IMR-90 (cell line): ENCODE results near the gene HINT3. TPM values are rescaled to one million over a fixed set of nuclear protein-coding genes. Genes with fewer than 3 reads are reported as not detected.

ENCODE experiments used
- ATAC-seq: fragments of 200-7000 bp; cut with Tn5 transposase; 2 replicates; pipeline ENCODE4 v1.9.1; 2020; ENCODE audit warnings: low read depth, mild to moderate bottlenecking, moderate library complexity
- BruUV-seq: library from RNA; stranded (reverse); fragments of 400-500 nt; replicated peaks from 2 replicates; lab custom pipeline; 2021; lab: Mats Ljungman, UMichigan
- CTCF ChIA-PET: fragments of 300-600 bp; formaldehyde crosslinking; extraction: SDS; loops from one replicate; lab custom pipeline; 2021; ENCODE audit warnings: antibody characterized with exemption; lab: Yijun Ruan, JAX
- POLR2A ChIA-PET: fragments of 300-600 bp; sonication (Branson Sonifier 250); formaldehyde crosslinking; loops from one replicate; lab custom pipeline; 2022; ENCODE audit warnings: antibody characterized with exemption; ENCODE audit not compliant: unreplicated experiment; lab: Charles Lee
- DNase-seq: peaks from one replicate; pipeline ENCODE4 v3.0.0; 2013
- H2AFZ ChIP-seq: replicated peaks from 2 replicates; pipeline ENCODE3; 2013; ENCODE audit warnings: low read length, mild to moderate bottlenecking; ENCODE audit not compliant: poor library complexity
- H2AK5ac ChIP-seq: 2 replicates; pipeline ENCODE4 v1.6.1; 2013; ENCODE audit warnings: low read depth, low read length, inconsistent platforms
- H2AK9ac ChIP-seq: replicated peaks from 2 replicates; pipeline ENCODE3; 2013; ENCODE audit warnings: mild to moderate bottlenecking, low read depth, low read length, moderate library complexity; ENCODE audit not compliant: poor library complexity
- H2BK120ac ChIP-seq: 2 replicates; pipeline ENCODE4 v1.6.1; 2013; ENCODE audit warnings: low read depth, low read length, inconsistent platforms
- H2BK15ac ChIP-seq: 3 replicates; pipeline ENCODE4 v1.6.1; 2013; ENCODE audit warnings: low read depth, low read length, inconsistent platforms
- H2BK20ac ChIP-seq: 2 replicates; pipeline ENCODE4 v1.6.1; 2013; ENCODE audit warnings: low read depth, mild to moderate bottlenecking, inconsistent platforms, low read length, moderate library complexity
- H2BK5ac ChIP-seq: 2 replicates; pipeline ENCODE4 v1.6.1; 2013; ENCODE audit warnings: mild to moderate bottlenecking, low read depth, low read length, inconsistent platforms; ENCODE audit not compliant: poor library complexity, severe bottlenecking
- H3K14ac ChIP-seq: replicated peaks from 2 replicates; pipeline ENCODE4 v1.6.1; 2013; ENCODE audit warnings: low read depth, low read length, inconsistent platforms
- H3K18ac ChIP-seq: 2 replicates; pipeline ENCODE4 v1.6.1; 2013; ENCODE audit warnings: low read depth, low read length, control low read depth
- H3K23ac ChIP-seq: 2 replicates; pipeline ENCODE4 v1.6.1; 2013; ENCODE audit warnings: low read depth, low read length, inconsistent platforms
- H3K27ac ChIP-seq: 2 replicates; pipeline ENCODE4 v1.5.1; 2013; ENCODE audit warnings: mild to moderate bottlenecking, control low read depth, low read length; ENCODE audit not compliant: insufficient read depth
- H3K27me3 ChIP-seq: 2 replicates; pipeline ENCODE4 v1.6.1; 2013; ENCODE audit warnings: low read length; ENCODE audit not compliant: control insufficient read depth, insufficient read depth
- H3K36me3 ChIP-seq: 2 replicates; pipeline ENCODE4 v1.6.1; 2013; ENCODE audit warnings: low read length, mixed read lengths; ENCODE audit not compliant: control insufficient read depth, insufficient read depth
- H3K4ac ChIP-seq: 2 replicates; pipeline ENCODE4 v1.6.1; 2013; ENCODE audit warnings: low read depth, low read length, inconsistent platforms
- H3K4me1 ChIP-seq: 2 replicates; pipeline ENCODE4 v1.6.1; 2013; ENCODE audit warnings: low read length, mixed read lengths; ENCODE audit not compliant: control insufficient read depth, insufficient read depth
- H3K4me2 ChIP-seq: 2 replicates; pipeline ENCODE4 v1.6.1; 2013; ENCODE audit warnings: low read depth, mild to moderate bottlenecking, control low read depth, low read length, moderate library complexity
- H3K4me3 ChIP-seq: 2 replicates; pipeline ENCODE4 v1.5.1; 2013; ENCODE audit warnings: low read depth, mild to moderate bottlenecking, control low read depth, low read length, moderate library complexity; ENCODE audit not compliant: insufficient read depth
- H3K56ac ChIP-seq: 2 replicates; pipeline ENCODE4 v1.6.1; 2013; ENCODE audit warnings: low read length, inconsistent platforms; ENCODE audit not compliant: insufficient read depth; ENCODE audit errors: extremely low read depth
- H3K79me1 ChIP-seq, 2 experiments: 2 replicates each; pipeline ENCODE4 v1.6.1; 2013; ENCODE audit warnings: low read length in 2 of 2, inconsistent platforms in 1 of 2, low read depth in 1 of 2
- H3K9ac ChIP-seq: 2 replicates; pipeline ENCODE4 v1.6.1; 2013; ENCODE audit warnings: low read depth, low read length, control low read depth
- H3K9me1 ChIP-seq: 2 replicates; pipeline ENCODE4 v1.6.1; 2013; ENCODE audit warnings: low read length, inconsistent platforms; ENCODE audit not compliant: insufficient read depth
- H3K9me3 ChIP-seq: 2 replicates; pipeline ENCODE4 v1.6.1; 2013; ENCODE audit warnings: low read length; ENCODE audit not compliant: control insufficient read depth, insufficient read depth
- H4K20me1 ChIP-seq: 2 replicates; pipeline ENCODE4 v1.6.1; 2013; ENCODE audit warnings: low read length, inconsistent platforms; ENCODE audit not compliant: insufficient read depth
- H4K5ac ChIP-seq: 2 replicates; pipeline ENCODE4 v1.6.1; 2013; ENCODE audit warnings: mild to moderate bottlenecking, low read depth, low read length, control low read depth
- H4K8ac ChIP-seq, 2 experiments: 2 replicates each; pipeline ENCODE4 v1.6.1; 2013; ENCODE audit warnings: low read depth in 2 of 2, low read length in 2 of 2, control low read depth in 1 of 2, inconsistent platforms in 1 of 2
- H4K91ac ChIP-seq: 2 replicates; pipeline ENCODE4 v1.6.1; 2013; ENCODE audit warnings: low read depth, low read length, inconsistent platforms; ENCODE audit not compliant: insufficient read depth
- NFE2L2 ChIP-seq: fragments of 150-350 bp; IDR thresholded peaks from 2 replicates; pipeline ENCODE4 v1.6.1; 2016; ENCODE audit warnings: low read depth, mild to moderate bottlenecking, low read length
- WGBS, 2 experiments: methylation state at CpG; one replicate each; pipeline versions ENCODE4 v1.1.5 to v1.1.7; 2013; ENCODE audit warnings: missing lambda C conversion rate in 2 of 2; ENCODE audit not compliant: insufficient read length in 1 of 2; ENCODE audit errors: extremely low coverage in 2 of 2; 5-methylcytosine and 5-hydroxymethylcytosine counted together
- dilution Hi-C: fragments of 300-500 bp; cut with HindIII; formaldehyde crosslinking; loops from one replicate; pipeline ENCODE4 v1.14.3; 2018; ENCODE audit warnings: low sequenced_read_pairs; ENCODE audit not compliant: unreplicated experiment
- in situ Hi-C: fragments of 300-500 bp; cut with MboI; formaldehyde crosslinking; loops from 3 replicates; pipeline ENCODE4 v1.14.3; 2019; ENCODE audit warnings: low sequenced_read_pairs, inconsistent platforms, mixed read lengths
- intact Hi-C: fragments of 100-400 bp; cut with micrococcal nuclease; formaldehyde crosslinking; loops from 2 replicates; pipeline ENCODE4 v1.10.0; 2022
- polyA plus RNA-seq, 3 experiments: library from polyadenylated mRNA; depleted of rRNA; stranded (reverse); fragments of >200 nt; gene quantifications; 2 replicates each; pipeline ENCODE4 v1.2.3, GENCODE V29; 2012; ENCODE audit warnings: low replicate concordance in 1 of 3
- total RNA-seq: library from RNA; depleted of rRNA; stranded (reverse); fragments of >200 nt; gene quantifications from 2 replicates; pipeline ENCODE4 v1.2.3, GENCODE V29; 2012

The HINT3 gene
- total and polyA plus RNA-seq, 2 of the 4 experiments (the other 2 are of a cell fraction), result 3.4 to 6.5 TPM

DNA sequence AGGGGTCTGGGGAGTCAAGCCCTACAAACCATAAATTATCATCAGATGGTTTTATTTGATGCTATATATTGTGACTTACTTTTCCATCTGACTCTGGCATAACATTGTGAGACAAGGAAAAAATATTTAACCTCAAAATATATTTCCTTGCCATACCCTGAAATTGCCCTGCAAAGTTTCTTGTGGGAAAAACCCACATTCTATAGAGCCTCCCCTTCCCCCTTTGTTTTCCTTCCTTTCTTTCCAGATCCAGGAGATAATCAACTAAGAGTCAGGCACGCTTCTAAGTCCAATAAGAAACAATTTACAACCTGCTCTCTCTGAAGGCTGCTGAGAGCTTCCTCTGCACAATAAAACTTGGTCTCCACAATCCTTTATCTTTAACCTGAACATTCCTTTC lies 17.5 kb upstream of the HINT3 start:
- Histone ChIP-seq H2BK15ac (no peak overlapping the region), H3K23ac (no peak overlapping the region), H3K18ac (no peak overlapping the region), H3K9me3 (no peaks in the 10 kb centered on the region), H3K56ac (no peak overlapping the region), H3K9me1 (no peaks in the 10 kb centered on the region), H3K4me3 (no peak overlapping the region), H3K14ac (no peak overlapping the region), H3K27me3 (no peaks in the 10 kb centered on the region), H4K91ac (no peak overlapping the region), H3K4me1 (peaks cover 10% of the 10 kb centered on the region), H4K20me1 (no peaks in the 10 kb centered on the region), H4K8ac (no peak overlapping the region), H2BK20ac (no peak overlapping the region), H3K9ac (no peak overlapping the region), H4K5ac (no peak overlapping the region), H3K79me1 (no peaks in the 10 kb centered on the region), H2BK5ac (no peak overlapping the region), H2BK120ac (no peak overlapping the region), H3K4ac (no peak overlapping the region), H2AK5ac (no peak overlapping the region), H2AK9ac (no peak overlapping the region), H2AFZ (no peak overlapping the region), H3K36me3 (no peaks in the 10 kb centered on the region), H3K27ac (no peak overlapping the region), H3K4me2 (no peak overlapping the region)
- no peak for ATAC-seq
- no CpG with 5 or more reads among the region's 1 CpG for WGBS, 2 experiments
- ChIA-PET POLR2A (no interaction called here), CTCF (no interaction called here)
- TF ChIP-seq NFE2L2, result no peak
- no peak for DNase-seq
- in situ Hi-C loops (no loop called here), intact Hi-C loops (no loop called here), dilution Hi-C loops (no loop called here)
- no TSS peak for BruUV-seq
